Upper lobe of left lung (tissue), 4 donors: ENCODE data around the gene FER.

Source experiments
- CTCF ChIP-seq, 6 experiments: fragments of 450-650 bp in 4 of 6; fragments of 200-600 bp in 2 of 6; sonication (generic) in 2 of 6; IDR thresholded peaks; one replicate each; pipeline ENCODE4 v1.5.1; 2016 to 2019; ENCODE audit warnings: antibody characterized with exemption in 6 of 6
- EP300 ChIP-seq, 4 donors: sonication (generic); formaldehyde crosslinking; IDR thresholded peaks; one replicate each; pipeline ENCODE4 v1.5.1; 2017; ENCODE audit warnings: antibody characterized with exemption in 4 of 4, control low read depth in 2 of 4
- POLR2A ChIP-seq, 4 donors: fragments of 450-650 bp; IDR thresholded peaks; one replicate each; pipeline ENCODE4 v1.5.1; 2016 to 2017; ENCODE audit warnings: antibody characterized with exemption in 4 of 4, mild to moderate bottlenecking in 2 of 4
- POLR2AphosphoS5 ChIP-seq, 2 donors: sonication (generic); formaldehyde crosslinking; IDR thresholded peaks; one replicate each; pipeline ENCODE4 v1.5.1; 2017; ENCODE audit warnings: antibody characterized with exemption in 2 of 2

DNA sequence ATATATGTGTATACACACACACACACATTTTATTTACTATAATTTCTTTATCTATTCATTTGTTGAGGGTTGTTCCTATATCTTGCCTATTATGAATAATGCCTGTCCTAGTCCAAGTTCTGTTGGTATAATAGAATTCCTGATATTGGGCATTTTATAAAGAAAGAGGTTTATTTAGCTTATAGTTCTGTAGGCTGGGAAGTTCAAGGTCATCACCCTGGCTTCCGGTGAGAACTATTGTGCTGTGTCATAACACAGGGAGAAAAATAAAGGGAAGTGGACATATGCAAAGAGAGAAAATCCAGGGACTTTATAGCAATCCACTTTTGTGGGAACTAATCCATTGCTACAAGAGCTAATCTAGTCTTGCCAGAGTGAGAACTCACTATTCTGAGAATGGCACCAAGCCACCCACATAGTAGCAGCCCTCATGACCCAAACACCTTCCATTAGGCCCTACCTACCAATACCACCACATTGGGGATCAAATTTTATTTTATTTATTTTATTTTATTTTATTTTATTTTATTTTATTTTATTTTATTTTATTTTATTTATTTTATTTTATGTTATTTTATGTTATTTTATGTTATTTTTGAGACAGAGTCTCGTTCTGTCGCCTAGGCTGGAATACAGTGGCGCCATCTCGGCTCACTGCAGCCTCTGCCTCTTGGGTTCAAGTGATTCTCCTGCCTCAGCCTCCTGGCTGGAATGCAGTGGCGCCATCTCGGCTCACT, 74.7 kb downstream of the FER start:
- TF ChIP-seq CTCF (IDR thresholded peaks at IDR 0.05) (no peak), POLR2A (IDR thresholded peaks at IDR 0.05) (no peak), POLR2AphosphoS5 (IDR thresholded peaks at IDR 0.05) (no peak), EP300 (IDR thresholded peaks at IDR 0.05) (no peak)
